ENCODE data around the gene DALRD3.

Gene DALRD3

DNA sequence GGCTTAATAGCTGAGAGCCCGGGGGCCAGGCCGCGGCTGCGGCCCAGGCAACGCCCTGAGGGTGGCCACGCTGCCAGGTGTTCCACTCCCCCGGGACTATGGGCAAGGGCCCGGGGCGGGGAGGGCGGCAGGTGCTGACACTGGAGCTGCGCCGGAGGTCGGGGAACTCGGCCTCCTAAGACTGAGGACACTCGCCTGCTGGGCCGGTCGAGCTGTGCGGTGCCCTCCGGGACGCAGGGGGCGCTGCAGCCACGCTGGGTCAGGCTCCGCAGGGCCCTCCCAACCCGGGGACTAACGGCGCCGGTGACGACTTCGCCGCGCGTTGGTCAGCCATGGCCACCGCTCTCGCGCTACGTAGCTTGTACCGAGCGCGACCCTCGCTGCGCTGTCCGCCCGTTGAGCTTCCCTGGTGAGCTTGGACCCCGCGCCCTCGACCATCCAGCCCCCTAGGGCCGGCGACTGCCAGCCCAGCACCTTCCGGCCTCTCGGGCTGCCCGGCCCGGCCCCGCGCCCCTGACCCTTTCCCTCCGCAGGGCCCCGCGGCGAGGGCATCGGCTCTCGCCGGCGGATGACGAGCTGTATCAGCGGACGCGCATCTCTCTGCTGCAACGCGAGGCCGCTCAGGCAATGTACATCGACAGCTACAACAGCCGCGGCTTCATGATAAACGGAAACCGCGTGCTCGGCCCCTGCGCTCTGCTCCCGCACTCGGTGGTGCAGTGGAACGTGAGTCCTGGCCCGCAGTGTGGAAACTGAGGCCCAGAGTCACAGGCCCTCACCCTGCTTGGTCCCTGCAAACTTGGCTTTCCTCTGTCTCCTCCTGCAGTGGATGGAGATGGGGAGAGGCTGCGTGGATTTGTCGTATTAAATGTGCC, 3.7 kb upstream of the DALRD3 start, which contains the start of gene NDUFAF3:
Gene NDUFAF3 (plus strand): TSS at position 309 of the 875 bp plus-strand sequence. CDS start 24 bp downstream, at position 333.
- WGBS, 2 experiments: 0% methylated on average over 83 of the region's 83 CpGs
- peaks cover 26% of the 10 kb centered on the region for H3K36me3 ChIP-seq (ENCODE audit: control insufficient read depth, insufficient read depth, low read length)

GRCh38 chr3:49021213-49021812, 2.9 kb upstream of the DALRD3 start:
- Histone ChIP-seq H3K9me3 (ENCODE audit: control insufficient read depth, low read length) (no peaks in the 10 kb centered on the region), H3K27ac (ENCODE audit: insufficient read depth, low read depth, low read length, poor library complexity, severe bottlenecking) (peak overlapping the region; percentile 97), H3K4me3 (ENCODE audit: insufficient read depth, low read depth, low read length) (peak overlapping the region; percentile 97), H3K27me3 (ENCODE audit: control insufficient read depth, insufficient read depth, low read length, poor library complexity, severe bottlenecking) (no peaks in the 10 kb centered on the region), H3K4me1 (ENCODE audit: control insufficient read depth, insufficient read depth, low read length) (peaks cover 18% of the 10 kb centered on the region), H3K36me3 (ENCODE audit: control insufficient read depth, insufficient read depth, low read length) (peaks cover 27% of the 10 kb centered on the region)
- WGBS, 2 experiments: 0 to 1% methylated on average over 60 of the region's 60 CpGs

More for the DNA sequence above, 3.7 kb upstream of the DALRD3 start, which contains the start of gene NDUFAF3:
- Histone ChIP-seq H3K4me3 (ENCODE audit: insufficient read depth, low read depth, low read length) (peak within 1 kb of the TSS; percentile 97), H3K27me3 (ENCODE audit: control insufficient read depth, insufficient read depth, low read length, poor library complexity, severe bottlenecking) (no peaks in the 10 kb centered on the region), H3K9me3 (ENCODE audit: control insufficient read depth, low read length) (no peaks in the 10 kb centered on the region), H3K4me1 (ENCODE audit: control insufficient read depth, insufficient read depth, low read length) (peaks cover 18% of the 10 kb centered on the region), H3K27ac (ENCODE audit: insufficient read depth, low read depth, low read length, poor library complexity, severe bottlenecking) (peak within 1 kb of the TSS; percentile 97)

DNA sequence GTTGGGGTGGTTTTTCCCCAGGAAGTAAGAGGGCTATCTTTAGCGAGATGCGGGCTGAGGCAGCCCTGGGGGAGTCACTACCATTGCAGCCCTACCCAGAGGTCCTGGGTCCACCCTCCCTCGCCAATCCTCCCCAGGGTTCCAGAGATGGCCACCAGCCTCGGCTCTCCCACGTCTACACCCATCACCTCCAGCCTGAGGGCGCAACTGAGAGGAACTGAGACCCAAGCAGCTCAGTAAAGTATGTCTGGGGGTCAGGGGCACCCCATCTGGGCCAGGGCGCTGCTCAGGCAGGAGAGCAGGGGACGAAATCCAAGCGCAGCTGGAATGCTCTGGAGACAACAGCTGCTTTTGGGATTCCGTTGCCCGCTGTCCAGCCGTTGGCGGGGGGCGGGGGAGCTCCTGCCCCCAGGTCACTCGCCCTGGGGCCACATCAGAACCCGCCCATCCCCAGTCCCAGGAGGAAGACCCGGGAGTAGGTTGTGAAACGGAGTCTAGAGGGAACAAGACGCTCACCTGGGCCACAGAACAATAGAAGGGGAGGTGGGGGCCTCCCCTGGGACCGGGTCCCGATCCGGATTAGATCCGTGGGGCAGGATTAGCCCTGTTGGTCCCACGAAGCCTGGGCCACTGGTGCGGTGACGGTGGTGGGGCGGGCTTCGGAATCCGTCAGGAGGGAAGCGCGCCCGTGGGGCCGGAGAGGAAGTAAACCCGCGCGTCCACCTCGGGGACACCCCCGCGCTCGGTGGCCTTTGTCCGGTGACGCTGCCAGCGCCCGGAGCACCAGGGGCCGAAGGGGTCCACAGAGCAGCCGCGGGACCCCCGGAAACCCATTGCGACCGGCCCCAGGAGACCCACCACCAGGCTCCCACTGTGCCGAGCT, 2.2 kb upstream of the DALRD3 start:
- WGBS, 2 experiments: 4 to 5% methylated on average over 51 of the region's 51 CpGs
- H3K4me1 ChIP-seq (ENCODE audit: control insufficient read depth, insufficient read depth, low read length): peaks cover 18% of the 10 kb centered on the region

GRCh38 chr3:49019941-49020329, 1.6 kb upstream of the DALRD3 start:
- Histone ChIP-seq H3K27ac (ENCODE audit: insufficient read depth, low read depth, low read length, poor library complexity, severe bottlenecking) (no peak overlapping the region), H3K27me3 (ENCODE audit: control insufficient read depth, insufficient read depth, low read length, poor library complexity, severe bottlenecking) (no peaks in the 10 kb centered on the region), H3K4me3 (ENCODE audit: insufficient read depth, low read depth, low read length) (peak overlapping the region; percentile 97), H3K36me3 (ENCODE audit: control insufficient read depth, insufficient read depth, low read length) (peaks cover 35% of the 10 kb centered on the region), H3K9me3 (ENCODE audit: control insufficient read depth, low read length) (no peaks in the 10 kb centered on the region), H3K4me1 (ENCODE audit: control insufficient read depth, insufficient read depth, low read length) (peaks cover 18% of the 10 kb centered on the region)
- 67 to 73% methylated on average over 12 of the region's 12 CpGs for WGBS, 2 experiments

More for the DNA sequence above, 2.2 kb upstream of the DALRD3 start:
- H3K27ac ChIP-seq (ENCODE audit: insufficient read depth, low read depth, low read length, poor library complexity, severe bottlenecking): peak overlapping the region; percentile 97
- H3K36me3 ChIP-seq (ENCODE audit: control insufficient read depth, insufficient read depth, low read length): peaks cover 32% of the 10 kb centered on the region
- no peaks in the 10 kb centered on the region for H3K27me3 ChIP-seq (ENCODE audit: control insufficient read depth, insufficient read depth, low read length, poor library complexity, severe bottlenecking)
- H3K9me3 ChIP-seq (ENCODE audit: control insufficient read depth, low read length): no peaks in the 10 kb centered on the region
- H3K4me3 ChIP-seq (ENCODE audit: insufficient read depth, low read depth, low read length): peak overlapping the region; percentile 97

- peak overlapping the region; percentile 50 for H3K27ac ChIP-seq (ENCODE audit: insufficient read depth, low read depth, low read length, poor library complexity, severe bottlenecking)
Measured at GRCh38 chr3:49018707-49019006, 277 bp upstream of the DALRD3 start.

DNA sequence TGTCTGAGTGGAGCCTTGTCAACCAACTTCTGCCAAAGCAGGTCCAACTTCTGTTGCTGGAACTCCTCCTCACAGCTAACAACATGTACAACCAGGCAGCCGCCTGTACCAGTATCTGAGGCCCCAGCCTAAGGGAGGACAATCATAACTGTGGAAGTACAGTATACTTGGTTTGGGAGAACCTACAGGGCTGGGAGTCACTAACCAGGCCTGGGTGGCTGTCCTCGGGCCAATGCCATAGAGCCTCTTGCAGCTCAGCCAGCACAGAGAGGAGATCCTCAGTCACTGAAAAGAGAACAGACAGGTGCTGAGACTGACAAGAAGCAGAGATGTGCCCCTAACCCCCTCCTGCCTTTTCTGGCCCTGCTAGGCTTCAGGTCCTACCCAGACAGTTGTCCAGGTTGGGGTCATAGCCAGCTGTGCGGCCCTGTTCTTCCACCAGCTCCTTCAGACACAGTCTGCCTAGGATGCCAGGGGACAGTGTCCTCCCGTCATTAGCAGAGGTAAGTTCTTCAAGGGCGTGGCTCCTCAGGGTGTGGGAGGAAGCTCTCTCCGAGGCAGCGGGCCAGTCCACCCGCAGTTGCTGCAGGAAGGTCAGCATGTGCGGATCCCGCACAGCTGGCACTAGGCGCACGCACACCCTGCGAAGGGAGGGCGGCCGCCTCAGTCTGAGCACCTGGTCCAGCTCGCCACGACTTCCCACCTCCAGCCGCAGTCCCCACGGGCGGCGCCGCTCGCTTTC, 980 bp downstream of the DALRD3 start:
- H3K27me3 ChIP-seq (ENCODE audit: control insufficient read depth, insufficient read depth, low read length, poor library complexity, severe bottlenecking): no peaks in the 10 kb centered on the region
- H3K36me3 ChIP-seq (ENCODE audit: control insufficient read depth, insufficient read depth, low read length): peaks cover 33% of the 10 kb centered on the region
- no peaks in the 10 kb centered on the region for H3K9me3 ChIP-seq (ENCODE audit: control insufficient read depth, low read length)
- peak overlapping the region; percentile 90 for H3K4me3 ChIP-seq (ENCODE audit: insufficient read depth, low read depth, low read length)
- 20 to 21% methylated on average over 23 of the region's 23 CpGs for whole genome bisulfite sequencing, 2 experiments
- H3K4me1 ChIP-seq (ENCODE audit: control insufficient read depth, insufficient read depth, low read length): peaks cover 9% of the 10 kb centered on the region
- H3K27ac ChIP-seq (ENCODE audit: insufficient read depth, low read depth, low read length, poor library complexity, severe bottlenecking): no peak overlapping the region

More at GRCh38 chr3:49018707-49019006, 277 bp upstream of the DALRD3 start:
- Histone ChIP-seq H3K27me3 (ENCODE audit: control insufficient read depth, insufficient read depth, low read length, poor library complexity, severe bottlenecking) (no peaks in the 10 kb centered on the region), H3K9me3 (ENCODE audit: control insufficient read depth, low read length) (no peaks in the 10 kb centered on the region), H3K36me3 (ENCODE audit: control insufficient read depth, insufficient read depth, low read length) (peaks cover 34% of the 10 kb centered on the region), H3K4me3 (ENCODE audit: insufficient read depth, low read depth, low read length) (peak overlapping the region; percentile 90), H3K4me1 (ENCODE audit: control insufficient read depth, insufficient read depth, low read length) (peaks cover 18% of the 10 kb centered on the region)
- 9 to 11% methylated on average over 18 of the region's 18 CpGs for WGBS, 2 experiments

DNA sequence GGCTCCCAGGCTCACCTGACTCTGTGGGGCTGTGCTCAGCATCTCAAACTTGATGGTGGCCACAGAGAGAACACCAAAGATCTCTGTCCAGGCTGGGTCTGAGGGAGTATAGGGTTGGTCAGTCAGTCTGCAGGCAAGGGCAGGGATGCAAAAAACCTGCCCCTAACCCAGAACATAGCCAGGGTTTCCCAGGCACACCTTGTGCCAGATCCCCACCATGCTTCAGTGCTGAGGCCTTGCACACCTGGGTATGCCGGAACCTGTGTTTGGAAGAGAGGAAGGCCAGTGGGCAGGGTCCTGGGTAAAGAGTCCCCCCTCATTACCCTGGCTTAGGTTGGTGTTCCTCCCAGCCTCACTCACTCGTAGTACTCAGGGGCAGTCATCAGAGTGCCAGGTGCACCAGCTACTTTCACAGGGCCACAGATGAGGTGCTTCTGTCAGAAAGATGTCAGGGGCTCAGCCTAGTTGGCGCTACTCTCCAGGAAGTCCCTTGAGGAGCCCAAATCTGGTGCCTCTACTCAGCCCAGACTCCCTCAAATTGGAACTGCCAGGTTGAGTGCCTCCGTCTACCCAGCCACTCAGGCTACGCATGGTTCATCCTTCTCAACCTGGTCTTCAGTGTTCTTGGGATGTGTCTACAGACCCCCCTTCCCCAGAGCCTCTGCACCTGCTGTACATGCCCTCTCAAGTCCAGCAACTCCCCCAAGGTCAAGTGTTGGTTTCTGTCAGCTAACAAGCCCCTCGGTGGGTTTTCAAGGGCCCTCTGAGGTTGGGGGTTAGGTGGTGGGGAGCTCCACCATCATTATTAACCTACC, 1.8 kb downstream of the DALRD3 start:
- Histone ChIP-seq H3K36me3 (ENCODE audit: control insufficient read depth, insufficient read depth, low read length) (peaks cover 40% of the 10 kb centered on the region), H3K27me3 (ENCODE audit: control insufficient read depth, insufficient read depth, low read length, poor library complexity, severe bottlenecking) (no peaks in the 10 kb centered on the region), H3K4me1 (ENCODE audit: control insufficient read depth, insufficient read depth, low read length) (peaks cover 9% of the 10 kb centered on the region), H3K9me3 (ENCODE audit: control insufficient read depth, low read length) (no peaks in the 10 kb centered on the region), H3K27ac (ENCODE audit: insufficient read depth, low read depth, low read length, poor library complexity, severe bottlenecking) (no peak overlapping the region), H3K4me3 (ENCODE audit: insufficient read depth, low read depth, low read length) (no peak overlapping the region)
- WGBS, 2 experiments: 94 to 96% methylated on average over 5 to 6 of the region's 6 CpGs

- Histone ChIP-seq H3K27me3 (ENCODE audit: control insufficient read depth, insufficient read depth, low read length, poor library complexity, severe bottlenecking) (no peaks in the 10 kb centered on the region), H3K9me3 (ENCODE audit: control insufficient read depth, low read length) (no peaks in the 10 kb centered on the region), H3K4me3 (ENCODE audit: insufficient read depth, low read depth, low read length) (no peak overlapping the region), H3K36me3 (ENCODE audit: control insufficient read depth, insufficient read depth, low read length) (peaks cover 48% of the 10 kb centered on the region), H3K4me1 (ENCODE audit: control insufficient read depth, insufficient read depth, low read length) (peaks cover 9% of the 10 kb centered on the region), H3K27ac (ENCODE audit: insufficient read depth, low read depth, low read length, poor library complexity, severe bottlenecking) (no peak overlapping the region)
- 95 to 97% methylated on average over 6 of the region's 6 CpGs for whole genome bisulfite sequencing, 2 experiments
Measured at GRCh38 chr3:49015765-49016164, 2.6 kb downstream of the DALRD3 start.

DNA sequence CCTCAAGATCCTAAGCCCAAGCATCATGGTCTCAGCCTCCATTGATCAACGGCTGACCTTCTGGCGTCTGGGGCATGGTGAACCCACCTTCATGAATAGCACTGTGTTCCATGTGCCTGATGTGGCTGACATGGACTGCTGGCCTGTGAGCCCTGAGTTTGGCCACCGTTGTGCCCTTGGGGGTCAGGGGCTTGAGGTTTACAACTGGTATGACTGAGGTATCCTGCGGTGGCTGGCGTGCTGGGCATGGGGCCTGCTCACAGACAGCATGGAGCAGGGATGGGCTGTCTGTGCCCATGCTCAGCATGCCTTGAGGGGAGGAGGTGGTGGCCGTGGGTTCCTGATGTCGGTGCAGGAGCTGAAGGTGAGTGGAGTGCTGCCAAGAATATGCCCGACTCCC, 3.3 kb downstream of the DALRD3 start:
- Histone ChIP-seq H3K36me3 (ENCODE audit: control insufficient read depth, insufficient read depth, low read length) (peaks cover 48% of the 10 kb centered on the region), H3K4me3 (ENCODE audit: insufficient read depth, low read depth, low read length) (no peak overlapping the region), H3K27ac (ENCODE audit: insufficient read depth, low read depth, low read length, poor library complexity, severe bottlenecking) (no peak overlapping the region), H3K4me1 (ENCODE audit: control insufficient read depth, insufficient read depth, low read length) (peaks cover 8% of the 10 kb centered on the region), H3K27me3 (ENCODE audit: control insufficient read depth, insufficient read depth, low read length, poor library complexity, severe bottlenecking) (no peaks in the 10 kb centered on the region), H3K9me3 (ENCODE audit: control insufficient read depth, low read length) (no peaks in the 10 kb centered on the region)
- WGBS, 2 experiments: 96 to 97% methylated on average over 8 of the region's 8 CpGs
